ENCODE measurements around the gene IMMP2L. TPM values are rescaled to one million over a fixed set of nuclear protein-coding genes. Genes with fewer than 3 reads are reported as not detected.

IMMP2L gene
- total RNA-seq, 1 experiment from 2014 or later: 13.6 TPM

DNA sequence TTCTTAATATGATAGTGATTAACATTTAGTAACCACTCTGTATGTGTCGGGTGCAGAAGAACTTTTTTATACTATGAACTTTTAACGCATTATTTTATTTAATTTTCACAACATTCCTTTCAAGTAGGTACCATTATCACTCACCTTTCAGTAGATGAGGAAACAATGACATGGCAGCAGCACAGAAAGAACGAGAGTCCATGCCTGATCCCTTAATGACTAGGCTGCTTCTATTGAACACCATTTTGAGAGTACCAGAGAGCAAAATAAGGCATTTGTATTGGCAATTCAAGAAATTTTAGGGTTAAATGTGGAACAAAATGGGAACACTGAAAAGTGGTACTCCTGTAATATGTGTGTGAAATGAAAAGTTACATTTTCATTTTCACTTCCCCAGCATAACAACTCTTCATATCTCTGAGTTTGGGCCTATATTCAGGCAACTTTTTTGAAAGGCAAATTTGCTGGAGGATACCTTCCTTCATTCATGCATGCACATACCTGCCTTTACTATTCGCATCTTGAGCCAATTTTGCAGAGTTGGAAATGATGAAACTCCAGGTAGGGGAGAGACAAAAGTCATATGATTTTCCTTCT, 458.5 kb downstream of the IMMP2L start:
- ChIA-PET POLR2A (no interaction called here), CTCF (no interaction called here)
- H3K4me1 Mint-ChIP-seq: peaks cover 47% of the 10 kb centered on the region
- H3K27me3 Mint-ChIP-seq (ENCODE audit: low read depth): no peaks in the 10 kb centered on the region
- TF ChIP-seq ZBTB21 (CRISPR knock-in tag; IDR thresholded peaks at IDR 0.05; ENCODE audit: borderline replicate concordance): no peak
- no peak for TF ChIP-seq RELA (CRISPR knock-in tag; IDR thresholded peaks at IDR 0.05; ENCODE audit: borderline replicate concordance)
- no peak for TF ChIP-seq FOXP1 (CRISPR knock-in tag; IDR thresholded peaks at IDR 0.05; ENCODE audit: borderline replicate concordance)
- no peak for TF ChIP-seq GRHL2 (CRISPR knock-in tag; IDR thresholded peaks at IDR 0.05; ENCODE audit: insufficient replicate concordance, severe bottlenecking)
- TF ChIP-seq TEAD4 (CRISPR knock-in tag; IDR thresholded peaks at IDR 0.05): no peak
- TF ChIP-seq, protein P1, sequence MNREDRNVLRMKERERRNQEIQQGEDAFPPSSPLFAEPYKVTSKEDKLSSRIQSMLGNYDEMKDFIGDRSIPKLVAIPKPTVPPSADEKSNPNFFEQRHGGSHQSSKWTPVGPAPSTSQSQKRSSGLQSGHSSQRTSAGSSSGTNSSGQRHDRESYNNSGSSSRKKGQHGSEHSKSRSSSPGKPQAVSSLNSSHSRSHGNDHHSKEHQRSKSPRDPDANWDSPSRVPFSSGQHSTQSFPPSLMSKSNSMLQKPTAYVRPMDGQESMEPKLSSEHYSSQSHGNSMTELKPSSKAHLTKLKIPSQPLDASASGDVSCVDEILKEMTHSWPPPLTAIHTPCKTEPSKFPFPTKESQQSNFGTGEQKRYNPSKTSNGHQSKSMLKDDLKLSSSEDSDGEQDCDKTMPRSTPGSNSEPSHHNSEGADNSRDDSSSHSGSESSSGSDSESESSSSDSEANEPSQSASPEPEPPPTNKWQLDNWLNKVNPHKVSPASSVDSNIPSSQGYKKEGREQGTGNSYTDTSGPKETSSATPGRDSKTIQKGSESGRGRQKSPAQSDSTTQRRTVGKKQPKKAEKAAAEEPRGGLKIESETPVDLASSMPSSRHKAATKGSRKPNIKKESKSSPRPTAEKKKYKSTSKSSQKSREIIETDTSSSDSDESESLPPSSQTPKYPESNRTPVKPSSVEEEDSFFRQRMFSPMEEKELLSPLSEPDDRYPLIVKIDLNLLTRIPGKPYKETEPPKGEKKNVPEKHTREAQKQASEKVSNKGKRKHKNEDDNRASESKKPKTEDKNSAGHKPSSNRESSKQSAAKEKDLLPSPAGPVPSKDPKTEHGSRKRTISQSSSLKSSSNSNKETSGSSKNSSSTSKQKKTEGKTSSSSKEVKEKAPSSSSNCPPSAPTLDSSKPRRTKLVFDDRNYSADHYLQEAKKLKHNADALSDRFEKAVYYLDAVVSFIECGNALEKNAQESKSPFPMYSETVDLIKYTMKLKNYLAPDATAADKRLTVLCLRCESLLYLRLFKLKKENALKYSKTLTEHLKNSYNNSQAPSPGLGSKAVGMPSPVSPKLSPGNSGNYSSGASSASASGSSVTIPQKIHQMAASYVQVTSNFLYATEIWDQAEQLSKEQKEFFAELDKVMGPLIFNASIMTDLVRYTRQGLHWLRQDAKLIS (CRISPR knock-in tag; IDR thresholded peaks at IDR 0.05; ENCODE audit: borderline replicate concordance): no peak
- TF ChIP-seq, protein P2, sequence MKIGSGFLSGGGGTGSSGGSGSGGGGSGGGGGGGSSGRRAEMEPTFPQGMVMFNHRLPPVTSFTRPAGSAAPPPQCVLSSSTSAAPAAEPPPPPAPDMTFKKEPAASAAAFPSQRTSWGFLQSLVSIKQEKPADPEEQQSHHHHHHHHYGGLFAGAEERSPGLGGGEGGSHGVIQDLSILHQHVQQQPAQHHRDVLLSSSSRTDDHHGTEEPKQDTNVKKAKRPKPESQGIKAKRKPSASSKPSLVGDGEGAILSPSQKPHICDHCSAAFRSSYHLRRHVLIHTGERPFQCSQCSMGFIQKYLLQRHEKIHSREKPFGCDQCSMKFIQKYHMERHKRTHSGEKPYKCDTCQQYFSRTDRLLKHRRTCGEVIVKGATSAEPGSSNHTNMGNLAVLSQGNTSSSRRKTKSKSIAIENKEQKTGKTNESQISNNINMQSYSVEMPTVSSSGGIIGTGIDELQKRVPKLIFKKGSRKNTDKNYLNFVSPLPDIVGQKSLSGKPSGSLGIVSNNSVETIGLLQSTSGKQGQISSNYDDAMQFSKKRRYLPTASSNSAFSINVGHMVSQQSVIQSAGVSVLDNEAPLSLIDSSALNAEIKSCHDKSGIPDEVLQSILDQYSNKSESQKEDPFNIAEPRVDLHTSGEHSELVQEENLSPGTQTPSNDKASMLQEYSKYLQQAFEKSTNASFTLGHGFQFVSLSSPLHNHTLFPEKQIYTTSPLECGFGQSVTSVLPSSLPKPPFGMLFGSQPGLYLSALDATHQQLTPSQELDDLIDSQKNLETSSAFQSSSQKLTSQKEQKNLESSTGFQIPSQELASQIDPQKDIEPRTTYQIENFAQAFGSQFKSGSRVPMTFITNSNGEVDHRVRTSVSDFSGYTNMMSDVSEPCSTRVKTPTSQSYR (CRISPR knock-in tag; IDR thresholded peaks at IDR 0.05): no peak
- no peak for TF ChIP-seq SOX15 (CRISPR knock-in tag; IDR thresholded peaks at IDR 0.05)
- no peak for TF ChIP-seq GABPB1 (CRISPR knock-in tag; IDR thresholded peaks at IDR 0.05)
- TF ChIP-seq ELF4 (CRISPR knock-in tag; IDR thresholded peaks at IDR 0.05; ENCODE audit: low read depth): no peak
- no peak for TF ChIP-seq JAZF1 (CRISPR knock-in tag; IDR thresholded peaks at IDR 0.05)
- no peak for TF ChIP-seq NR1H2 (CRISPR knock-in tag; IDR thresholded peaks at IDR 0.05)
- no peaks in the 10 kb centered on the region for H3K36me3 Mint-ChIP-seq
- DNase-seq (ENCODE audit: low spot score): no peak
- no peak overlapping the region for H3K4me3 Mint-ChIP-seq
- peak overlapping the region; percentile 21; the same call in 1 of the 2 replicates for H3K27ac Mint-ChIP-seq
- ATAC-seq: no peak
- no peaks in the 10 kb centered on the region for H3K9me3 Mint-ChIP-seq

DNA sequence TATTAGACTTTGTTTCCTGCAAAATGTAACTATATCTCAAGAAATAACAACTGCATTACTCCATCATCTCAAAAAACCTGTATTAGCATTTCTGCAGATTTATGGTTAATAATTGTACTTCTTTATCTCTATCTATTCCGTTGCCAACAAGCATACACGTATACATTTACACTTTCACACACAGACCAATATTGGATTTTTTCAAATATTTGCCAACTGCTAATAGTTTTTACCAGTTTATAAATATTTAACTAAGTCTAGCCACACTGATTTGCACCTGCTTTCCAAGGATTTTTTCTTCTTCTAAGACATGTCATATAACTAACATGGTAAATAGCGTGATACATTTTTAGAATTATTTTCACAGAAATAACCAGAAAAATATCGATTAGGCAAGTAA, 459.2 kb downstream of the IMMP2L start:
- Mint-ChIP-seq H3K27ac (no peak overlapping the region), H3K9me3 (no peaks in the 10 kb centered on the region), H3K4me1 (peaks cover 54% of the 10 kb centered on the region), H3K36me3 (no peaks in the 10 kb centered on the region), H3K27me3 (ENCODE audit: low read depth) (no peaks in the 10 kb centered on the region), H3K4me3 (no peak overlapping the region)
- TF ChIP-seq MXD4 (CRISPR knock-in tag; IDR thresholded peaks at IDR 0.05; ENCODE audit: borderline replicate concordance): no peak
- no peak for TF ChIP-seq IRF2 (CRISPR knock-in tag; IDR thresholded peaks at IDR 0.05; ENCODE audit: borderline replicate concordance, low read depth)
- no peak for TF ChIP-seq TP53 (CRISPR knock-in tag; IDR thresholded peaks at IDR 0.05)
- TF ChIP-seq JUN (CRISPR knock-in tag; IDR thresholded peaks at IDR 0.05): no peak
- ChIA-PET POLR2A (no interaction called here), CTCF (no interaction called here)
- DNase-seq (ENCODE audit: low spot score): no peak
- no peak for ATAC-seq

All from WTC11 (cell line).